A549 (cell line): ENCODE results near the gene ALPK3. TPM values are rescaled to one million over a fixed set of nuclear protein-coding genes. Genes with fewer than 3 reads are reported as not detected.

ENCODE experiments used
- ATAC-seq, 2 experiments: fragments of 200-7000 bp in 1 of 2; fragments of >200 bp in 1 of 2; cut with Nextera tagmentation in 1 of 2; cut with Tn5 transposase in 1 of 2; 3 replicates each; pipeline versions ENCODE4 v1.8.0 to v1.9.1; 2018 to 2020; ENCODE audit warnings: mild to moderate bottlenecking in 1 of 2, moderate library complexity in 1 of 2
- CTCF ChIA-PET: fragments of 300-600 bp; sonication (Branson Sonifier 250); formaldehyde crosslinking; extraction: SDS; loops from one replicate; lab custom pipeline; 2021; ENCODE audit warnings: antibody characterized with exemption, inconsistent platforms; lab: Yijun Ruan, JAX
- POLR2A ChIA-PET: fragments of 350-600 bp; formaldehyde crosslinking; extraction: SDS; loops from one replicate; lab custom pipeline; 2021; ENCODE audit warnings: antibody characterized with exemption, inconsistent platforms; lab: Yijun Ruan, JAX
- DNase-seq, 2 experiments: peaks; one replicate each; pipeline versions ENCODE4 v3.0.0 to v3.0.0-alpha.2; 2011 to 2016; ENCODE audit warnings: low read depth in 1 of 2, low spot score in 1 of 2
- FAIRE-seq: peaks from 2 replicates; lab custom pipeline; 2011; peaks lifted over from hg19 to GRCh38; lab: Jason Lieb, UNC
- H3K27ac ChIP-seq, 2 experiments: fragments of >200 bp; sonication (Bioruptor Twin); formaldehyde crosslinking; 3 replicates each; pipeline ENCODE4 v1.5.1; 2016 to 2017
- H3K4me1 ChIP-seq: fragments of >200 bp; sonication (Bioruptor Twin); formaldehyde crosslinking; 3 replicates; pipeline ENCODE4 v1.6.1; 2016
- H3K4me2 ChIP-seq: fragments of >200 bp; sonication (Bioruptor Twin); formaldehyde crosslinking; 3 replicates; pipeline ENCODE4 v1.6.1; 2016
- H3K4me3 ChIP-seq: fragments of >200 bp; sonication (Bioruptor Twin); formaldehyde crosslinking; 3 replicates; pipeline ENCODE4 v1.5.1; 2016
- H3K9me3 ChIP-seq: fragments of >200 bp; sonication (Bioruptor Twin); formaldehyde crosslinking; 3 replicates; pipeline ENCODE4 v1.6.1; 2016
- CBX8 ChIP-seq: fragments of 200-600 bp; sonication (generic); IDR thresholded peaks from 2 replicates; pipeline ENCODE4 v1.6.1; 2016
- CHD2 ChIP-seq: fragments of 150-350 bp; IDR thresholded peaks from 2 replicates; pipeline ENCODE4 v1.6.1; 2014; ENCODE audit warnings: low read length; ENCODE audit not compliant: partially characterized antibody
- CHD4 ChIP-seq: fragments of 200-600 bp; sonication (generic); IDR thresholded peaks from 2 replicates; pipeline ENCODE4 v1.6.1; 2016; ENCODE audit warnings: antibody characterized with exemption, mild to moderate bottlenecking, borderline replicate concordance
- EHMT2 ChIP-seq: fragments of 200-600 bp; sonication (generic); IDR thresholded peaks from 2 replicates; pipeline ENCODE4 v1.6.1; 2016; ENCODE audit warnings: antibody characterized with exemption, low read depth, mild to moderate bottlenecking, moderate library complexity
- EP300 ChIP-seq, 2 experiments: fragments of >200 bp; sonication (Bioruptor Twin); formaldehyde crosslinking; IDR thresholded peaks; 2 replicates in 1 of 2; 3 replicates in 1 of 2; pipeline ENCODE4 v1.6.1; 2016 to 2017
- FOSL2 ChIP-seq, 2 experiments: fragments of 450-650 bp in 1 of 2; fragments of >200 bp in 1 of 2; sonication (Bioruptor Twin) in 1 of 2; formaldehyde crosslinking; IDR thresholded peaks; 2 replicates each; pipeline versions ENCODE4 v1.5.0 to v1.6.1; 2016 to 2020; ENCODE audit warnings: mild to moderate bottlenecking in 1 of 2, moderate library complexity in 1 of 2
- FOXS1 ChIP-seq: fragments of 250-450 bp; sonication (Bioruptor Pico); IDR thresholded peaks from 2 replicates; pipeline ENCODE4 v1.5.0; 2020; ENCODE audit warnings: mild to moderate bottlenecking, moderate library complexity
- HDAC2 ChIP-seq: fragments of 200-600 bp; sonication (generic); IDR thresholded peaks from 2 replicates; pipeline ENCODE4 v1.6.1; 2016
- JUN ChIP-seq, 2 experiments: fragments of >200 bp; sonication (Bioruptor Twin); formaldehyde crosslinking; IDR thresholded peaks; 2 replicates in 1 of 2; 3 replicates in 1 of 2; pipeline ENCODE4 v1.6.1; 2016 to 2017
- JUNB ChIP-seq: fragments of >200 bp; sonication (Bioruptor Twin); formaldehyde crosslinking; IDR thresholded peaks from 2 replicates; pipeline ENCODE4 v1.6.1; 2016
- KDM1A ChIP-seq: fragments of 200-600 bp; sonication (generic); IDR thresholded peaks from 2 replicates; pipeline ENCODE4 v1.6.1; 2016; ENCODE audit warnings: low read depth, mild to moderate bottlenecking
- MAZ ChIP-seq: fragments of 150-350 bp; IDR thresholded peaks from 2 replicates; pipeline ENCODE4 v1.6.1; 2014; ENCODE audit warnings: antibody characterized with exemption, low read depth, low read length, borderline replicate concordance
- NFE2L2 ChIP-seq: fragments of 150-350 bp; conservative IDR thresholded peaks from 2 replicates; pipeline ENCODE4 v1.6.1; 2014; ENCODE audit warnings: low read length
- NPAS2 ChIP-seq: fragments of 250-450 bp; sonication (Bioruptor Pico); IDR thresholded peaks from 2 replicates; pipeline ENCODE4 v1.8.0; 2022; ENCODE audit warnings: mild to moderate bottlenecking, moderate library complexity, borderline replicate concordance
- POLR2AphosphoS2 ChIP-seq: conservative IDR thresholded peaks from 2 replicates; pipeline ENCODE4 v1.6.1; 2012; ENCODE audit warnings: low read length, improper control_type of control experiment, inconsistent platforms
- RNF2 ChIP-seq: fragments of 200-600 bp; sonication (generic); IDR thresholded peaks from 2 replicates; pipeline ENCODE4 v1.6.1; 2016; ENCODE audit warnings: low read depth, mild to moderate bottlenecking, antibody characterized with exemption, moderate library complexity, borderline replicate concordance
- SMC3 ChIP-seq: fragments of >200 bp; sonication (Bioruptor Twin); formaldehyde crosslinking; IDR thresholded peaks from 3 replicates; pipeline ENCODE4 v1.6.1; 2018; ENCODE audit warnings: inconsistent platforms
- SREBF2 ChIP-seq: fragments of 450-650 bp; IDR thresholded peaks from 2 replicates; pipeline ENCODE4 v1.6.1; 2014; ENCODE audit warnings: mild to moderate bottlenecking, moderate library complexity
- TFCP2L1 ChIP-seq: fragments of 250-450 bp; sonication (Bioruptor Pico); IDR thresholded peaks from 2 replicates; pipeline ENCODE4 v1.5.0; 2021; ENCODE audit warnings: mild to moderate bottlenecking
- TP53 ChIP-seq: fragments of 250-450 bp; sonication (Bioruptor Pico); IDR thresholded peaks from 2 replicates; pipeline ENCODE4 v1.5.0; 2021; ENCODE audit warnings: mild to moderate bottlenecking, moderate library complexity
- ZFP36 ChIP-seq: fragments of 450-650 bp; IDR thresholded peaks from 2 replicates; pipeline ENCODE4 v1.6.1; 2014; ENCODE audit warnings: borderline replicate concordance; ENCODE audit not compliant: partially characterized antibody
- ZNF302 ChIP-seq: fragments of 250-450 bp; sonication (Bioruptor Pico); IDR thresholded peaks from 2 replicates; pipeline ENCODE4 v1.9.0; 2021; ENCODE audit warnings: inconsistent platforms, mild to moderate bottlenecking, moderate library complexity
- ZSCAN20 ChIP-seq: fragments of 250-450 bp; sonication (Bioruptor Pico); IDR thresholded peaks from 2 replicates; pipeline ENCODE4 v1.8.0; 2022; ENCODE audit warnings: mild to moderate bottlenecking, moderate library complexity
- WGBS: methylation state at CpG from one replicate; pipeline ENCODE4 v1.1.6; 2017; ENCODE audit errors: missing lambda C conversion rate; 5-methylcytosine and 5-hydroxymethylcytosine counted together
- polyA plus RNA-seq, 4 experiments: library from polyadenylated mRNA; depleted of rRNA in 3 of 4; stranded (reverse); fragments of >200 nt; fragmentation: RNase III in 1 of 4; extraction: RNeasy Plus Mini Kit Qiagen cat#74134 plus additional on column Dnase treatment in 1 of 4; gene quantifications; 2 replicates in 3 of 4; 3 replicates in 1 of 4; pipeline ENCODE4 v1.2.3, GENCODE V29; 2011 to 2017
- TF ChIP-seq, protein P1 (sequence below): fragments of 250-450 bp; sonication (Bioruptor Pico); IDR thresholded peaks from 2 replicates; pipeline ENCODE4 v1.5.0; 2021; ENCODE audit warnings: mild to moderate bottlenecking, moderate library complexity, borderline replicate concordance
- TF ChIP-seq, protein P2 (sequence below): IDR thresholded peaks from 2 replicates; pipeline ENCODE4 v1.6.1; 2012; ENCODE audit warnings: low read depth, borderline replicate concordance
- TF ChIP-seq, protein P3 (sequence below): fragments of 250-450 bp; sonication (Bioruptor Pico); IDR thresholded peaks from 2 replicates; pipeline ENCODE4 v1.5.0; 2020; ENCODE audit warnings: low read depth, mild to moderate bottlenecking, moderate library complexity
- TF ChIP-seq, protein P4 (sequence below): fragments of >200 bp; sonication (Bioruptor Twin); formaldehyde crosslinking; IDR thresholded peaks from 3 replicates; pipeline ENCODE4 v1.6.1; 2016
- TF ChIP-seq, protein P5 (sequence below): IDR thresholded peaks from 2 replicates; pipeline ENCODE4 v1.6.1; 2012

Gene ALPK3
- polyA plus RNA-seq, 2 of the 4 experiments (the other 2 are of a cell fraction): 0.26 to 0.30 TPM

DNA sequence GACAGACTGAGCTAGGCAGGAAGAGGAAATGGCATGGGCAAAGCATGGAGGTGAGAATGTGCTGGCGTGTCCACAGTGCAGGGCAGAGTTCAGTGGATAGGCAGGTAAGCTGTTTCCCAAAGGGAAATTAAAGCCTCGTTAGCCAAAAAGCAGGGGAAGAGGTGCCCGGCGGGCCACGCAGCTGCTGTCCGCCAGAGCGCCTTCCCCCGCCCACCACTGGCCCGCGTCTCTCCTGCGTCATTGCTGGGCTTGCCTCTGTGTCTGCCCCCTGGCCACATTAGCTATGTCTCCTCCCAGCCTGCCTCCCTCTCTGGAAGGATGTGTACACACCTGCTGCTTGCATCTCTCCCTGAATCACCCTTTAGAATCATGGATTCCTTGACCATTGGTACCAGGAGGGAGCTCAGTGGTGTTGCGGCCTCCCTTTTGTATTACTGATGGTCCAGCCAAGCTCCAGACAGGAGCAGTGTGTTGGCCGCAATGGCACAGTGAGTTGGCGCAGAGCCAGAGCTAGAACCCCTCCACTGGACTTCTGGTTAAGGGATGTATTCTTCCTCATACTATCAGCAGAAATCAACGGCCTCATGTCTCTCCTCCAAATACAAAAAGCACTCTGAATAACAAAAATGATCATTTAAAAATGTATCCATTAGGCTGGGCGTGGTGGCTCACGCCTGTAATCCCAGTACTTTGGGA, 93.9 kb downstream of the ALPK3 start:
- ChIA-PET CTCF (interaction anchor here (1.1 to 13.2 kb wide), 3 partner anchors 11 to 323 kb away, joined by 4 to 137 read pairs (median 12); no protein-coding TSS in a partner anchor), POLR2A (no interaction called here)
- 96% methylated on average over 17 of the region's 17 CpGs for WGBS
- Histone ChIP-seq H3K9me3 (peaks cover 8% of the 10 kb centered on the region; the same call in 2 of the 3 replicates), H3K4me2 (peak overlapping the region; percentile 78), H3K27ac (peak overlapping the region; percentile 83 to 88), H3K4me1 (peaks cover 78% of the 10 kb centered on the region), H3K4me3 (no peak overlapping the region)
- no peak for FAIRE-seq
- DNase-seq: no peak
- no peak for ATAC-seq
- TF ChIP-seq ZFP36 (no peak), FOXS1 (CRISPR knock-in tag) (no peak), EP300 (IDR thresholded peaks at IDR 0.05) (no peak), KDM1A (no peak), FOSL2 (IDR thresholded peaks at IDR 0.05) (no peak), FOSL2 (CRISPR knock-in tag; IDR thresholded peaks at IDR 0.05) (no peak), JUN (IDR thresholded peaks at IDR 0.05) (no peak), MAZ (no peak), SMC3 (no peak), POLR2AphosphoS2 (no peak), EHMT2 (no peak), ZNF302 (no peak), NPAS2 (CRISPR knock-in tag) (no peak), TP53 (CRISPR knock-in tag) (no peak), RNF2 (no peak), NFE2L2 (no peak), JUNB (no peak)
- TF ChIP-seq, protein P1, sequence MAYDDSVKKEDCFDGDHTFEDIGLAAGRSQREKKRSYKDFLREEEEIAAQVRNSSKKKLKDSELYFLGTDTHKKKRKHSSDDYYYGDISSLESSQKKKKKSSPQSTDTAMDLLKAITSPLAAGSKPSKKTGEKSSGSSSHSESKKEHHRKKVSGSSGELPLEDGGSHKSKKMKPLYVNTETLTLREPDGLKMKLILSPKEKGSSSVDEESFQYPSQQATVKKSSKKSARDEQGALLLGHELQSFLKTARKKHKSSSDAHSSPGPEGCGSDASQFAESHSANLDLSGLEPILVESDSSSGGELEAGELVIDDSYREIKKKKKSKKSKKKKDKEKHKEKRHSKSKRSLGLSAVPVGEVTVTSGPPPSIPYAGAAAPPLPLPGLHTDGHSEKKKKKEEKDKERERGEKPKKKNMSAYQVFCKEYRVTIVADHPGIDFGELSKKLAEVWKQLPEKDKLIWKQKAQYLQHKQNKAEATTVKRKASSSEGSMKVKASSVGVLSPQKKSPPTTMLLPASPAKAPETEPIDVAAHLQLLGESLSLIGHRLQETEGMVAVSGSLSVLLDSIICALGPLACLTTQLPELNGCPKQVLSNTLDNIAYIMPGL (CRISPR knock-in tag): no peak

DNA sequence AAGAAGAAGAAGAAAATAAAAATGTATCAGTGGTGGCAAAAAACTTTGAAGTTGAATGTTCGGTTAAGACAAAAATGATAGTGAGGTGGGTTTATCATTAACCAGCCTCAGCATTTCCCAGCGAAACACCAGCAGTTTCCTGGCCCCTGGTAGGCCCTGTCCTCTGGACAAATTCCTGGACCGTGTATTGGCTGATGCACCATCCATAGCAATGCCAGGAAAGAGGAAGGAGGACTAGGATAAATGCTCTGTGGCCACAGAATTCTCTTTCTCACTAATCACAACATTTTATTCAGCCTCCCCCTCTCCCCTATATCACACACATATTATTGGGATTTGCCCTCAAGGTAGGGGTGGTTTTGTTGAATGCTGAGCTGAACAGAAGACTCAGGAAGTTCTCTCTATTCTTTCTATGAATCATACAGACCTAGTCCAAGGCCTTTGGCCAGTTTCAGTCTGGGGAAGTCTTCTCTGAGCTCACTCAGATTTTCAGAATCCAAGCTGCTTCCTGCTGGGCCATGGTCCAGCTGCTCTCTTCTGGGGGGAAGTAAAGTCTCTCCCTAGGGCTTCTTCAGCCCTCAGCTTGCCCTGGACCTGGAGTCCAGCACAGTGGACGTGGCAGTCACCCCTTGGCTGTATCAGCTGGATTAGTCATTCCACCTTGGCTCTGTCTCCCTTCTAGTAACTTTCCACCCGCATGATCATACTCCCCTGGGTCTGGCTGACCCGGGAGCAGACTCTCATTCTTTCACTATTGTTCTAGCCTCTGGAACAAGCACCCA, 94.9 kb downstream of the ALPK3 start:
- Histone ChIP-seq H3K4me2 (peak overlapping the region; percentile 78), H3K4me3 (no peak overlapping the region), H3K27ac (peak overlapping the region; percentile 83 to 88), H3K4me1 (peaks cover 79% of the 10 kb centered on the region), H3K9me3 (peaks cover 8% of the 10 kb centered on the region; the same call in 2 of the 3 replicates)
- ATAC-seq (peak; percentile 84 to 88), FAIRE-seq (peak; percentile 92), DNase-seq (peak; percentile 89 to 96)
- CTCF ChIA-PET: interaction anchor here (1.0 to 13.2 kb wide), 10 partner anchors 7 to 341 kb away, joined by 3 to 137 read pairs (median 3); no protein-coding TSS in a partner anchor
- POLR2A ChIA-PET: interaction anchor here (0.7 to 1.3 kb wide), 5 partner anchors 16 to 258 kb away, joined by 3 to 5 read pairs (median 4); partner anchors contain the start of gene SEC11A
- WGBS: under 1% methylated on average over 6 of the region's 6 CpGs
- TF ChIP-seq, protein P2, sequence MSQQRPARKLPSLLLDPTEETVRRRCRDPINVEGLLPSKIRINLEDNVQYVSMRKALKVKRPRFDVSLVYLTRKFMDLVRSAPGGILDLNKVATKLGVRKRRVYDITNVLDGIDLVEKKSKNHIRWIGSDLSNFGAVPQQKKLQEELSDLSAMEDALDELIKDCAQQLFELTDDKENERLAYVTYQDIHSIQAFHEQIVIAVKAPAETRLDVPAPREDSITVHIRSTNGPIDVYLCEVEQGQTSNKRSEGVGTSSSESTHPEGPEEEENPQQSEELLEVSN: no peak
- TF ChIP-seq, protein P3, sequence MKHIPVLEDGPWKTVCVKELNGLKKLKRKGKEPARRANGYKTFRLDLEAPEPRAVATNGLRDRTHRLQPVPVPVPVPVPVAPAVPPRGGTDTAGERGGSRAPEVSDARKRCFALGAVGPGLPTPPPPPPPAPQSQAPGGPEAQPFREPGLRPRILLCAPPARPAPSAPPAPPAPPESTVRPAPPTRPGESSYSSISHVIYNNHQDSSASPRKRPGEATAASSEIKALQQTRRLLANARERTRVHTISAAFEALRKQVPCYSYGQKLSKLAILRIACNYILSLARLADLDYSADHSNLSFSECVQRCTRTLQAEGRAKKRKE: no peak
- no peak for TF ChIP-seq ZSCAN20 (CRISPR knock-in tag)
- peak; percentile 79 to 96 for TF ChIP-seq JUN (IDR thresholded peaks at IDR 0.05)
- TF ChIP-seq SREBF2: peak; percentile 5; the same call in 1 of the 2 replicates
- TF ChIP-seq, protein P4, sequence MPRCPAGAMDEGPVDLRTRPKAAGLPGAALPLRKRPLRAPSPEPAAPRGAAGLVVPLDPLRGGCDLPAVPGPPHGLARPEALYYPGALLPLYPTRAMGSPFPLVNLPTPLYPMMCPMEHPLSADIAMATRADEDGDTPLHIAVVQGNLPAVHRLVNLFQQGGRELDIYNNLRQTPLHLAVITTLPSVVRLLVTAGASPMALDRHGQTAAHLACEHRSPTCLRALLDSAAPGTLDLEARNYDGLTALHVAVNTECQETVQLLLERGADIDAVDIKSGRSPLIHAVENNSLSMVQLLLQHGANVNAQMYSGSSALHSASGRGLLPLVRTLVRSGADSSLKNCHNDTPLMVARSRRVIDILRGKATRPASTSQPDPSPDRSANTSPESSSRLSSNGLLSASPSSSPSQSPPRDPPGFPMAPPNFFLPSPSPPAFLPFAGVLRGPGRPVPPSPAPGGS: peak; percentile 69; the same call in 1 of the 3 replicates
- no peak for TF ChIP-seq CHD4
- no peak for TF ChIP-seq MAZ
- TF ChIP-seq EP300 (IDR thresholded peaks at IDR 0.05): peak; percentile 56 to 62; a peak in 1 of 5 replicates
- TF ChIP-seq CBX8: no peak
- no peak for TF ChIP-seq EHMT2
- no peak for TF ChIP-seq TFCP2L1
- TF ChIP-seq, protein P5, sequence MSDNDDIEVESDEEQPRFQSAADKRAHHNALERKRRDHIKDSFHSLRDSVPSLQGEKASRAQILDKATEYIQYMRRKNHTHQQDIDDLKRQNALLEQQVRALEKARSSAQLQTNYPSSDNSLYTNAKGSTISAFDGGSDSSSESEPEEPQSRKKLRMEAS: peak; percentile 82
- TF ChIP-seq SMC3: peak; percentile 22; the same call in 1 of the 3 replicates
- TF ChIP-seq FOXS1 (CRISPR knock-in tag): no peak
- TF ChIP-seq CHD2: no peak
- no peak for TF ChIP-seq HDAC2
- TF ChIP-seq, protein P1 (CRISPR knock-in tag): no peak
